ENCODE data around the gene RHOV.

DNA sequence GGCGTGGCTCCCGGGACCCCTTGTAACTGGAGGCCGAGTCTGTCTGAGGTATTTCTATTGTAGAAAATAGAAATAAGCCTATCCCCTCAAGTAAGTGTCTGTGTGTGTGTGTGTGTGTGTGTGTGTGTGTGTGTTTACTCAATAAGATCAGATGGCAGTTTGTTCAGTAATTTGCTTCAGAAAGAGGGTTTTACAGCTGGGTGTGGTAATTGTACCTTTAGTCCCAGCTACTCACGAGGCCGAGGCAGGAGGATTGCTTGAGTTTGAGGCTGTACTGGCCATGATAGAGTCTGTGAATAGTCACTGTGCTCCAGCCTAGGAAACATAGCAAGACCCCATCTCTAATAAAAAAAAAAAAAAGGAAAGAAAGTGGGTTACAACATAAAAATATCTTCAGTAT lies 21.5 kb downstream of the RHOV start:
- TF ChIP-seq POLR2A (IDR thresholded peaks at IDR 0.05; ENCODE audit: low read length) (no peak), GATA1 (IDR thresholded peaks at IDR 0.05; ENCODE audit: low read depth, low read length) (no peak)
